ENCODE data around the gene TRIM2.

Gene TRIM2

GRCh38 chr4:153282023-153282422, 77.8 kb downstream of the TRIM2 start:
- DNase-seq (ENCODE audit: insufficient read length, low spot score) (no peak), FAIRE-seq (no peak)
- TF ChIP-seq POLR2A (IDR thresholded peaks at IDR 0.05; ENCODE audit: low read depth, low read length): no peak
- no peak for TF ChIP-seq TAF1 (IDR thresholded peaks at IDR 0.05; ENCODE audit: low read depth, low read length)
- TF ChIP-seq POLR2AphosphoS5 (IDR thresholded peaks at IDR 0.05; ENCODE audit: low read depth, low read length): no peak
- TF ChIP-seq POU2F2 (IDR thresholded peaks at IDR 0.05; ENCODE audit: low read depth, low read length): no peak
- TF ChIP-seq PAX5 (IDR thresholded peaks at IDR 0.05; ENCODE audit: insufficient read depth, low read length, severe bottlenecking): no peak
- no peak for TF ChIP-seq SPI1 (IDR thresholded peaks at IDR 0.05; ENCODE audit: low read depth, low read length)

DNA sequence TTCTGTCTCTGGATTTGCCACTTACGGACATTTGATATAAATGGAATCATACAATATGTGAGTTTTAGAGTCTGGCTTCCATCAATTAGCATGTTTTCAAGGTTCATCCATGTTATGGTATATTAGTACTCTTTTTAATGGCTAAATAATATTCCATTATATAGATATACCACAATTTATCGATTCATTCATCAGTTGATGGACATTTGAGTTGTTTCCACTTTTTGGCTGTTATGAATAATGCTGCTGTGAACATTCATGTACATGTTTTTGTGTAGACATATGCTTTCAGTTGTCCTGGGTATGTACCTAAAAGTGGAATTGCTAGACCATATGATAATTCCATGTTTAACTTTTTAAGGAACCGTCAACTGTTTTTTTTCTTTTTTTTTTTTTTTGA, 79.0 kb downstream of the TRIM2 start:
- no peak for DNase-seq (ENCODE audit: insufficient read length, low spot score)
- no peak for FAIRE-seq
- TF ChIP-seq POU2F2 (IDR thresholded peaks at IDR 0.05; ENCODE audit: low read depth, low read length) (no peak), POLR2A (IDR thresholded peaks at IDR 0.05; ENCODE audit: low read depth, low read length) (no peak), PAX5 (IDR thresholded peaks at IDR 0.05; ENCODE audit: insufficient read depth, low read length, severe bottlenecking) (no peak), SPI1 (IDR thresholded peaks at IDR 0.05; ENCODE audit: low read depth, low read length) (no peak), POLR2AphosphoS5 (IDR thresholded peaks at IDR 0.05; ENCODE audit: low read depth, low read length) (no peak), TAF1 (IDR thresholded peaks at IDR 0.05; ENCODE audit: low read depth, low read length) (no peak)

DNA sequence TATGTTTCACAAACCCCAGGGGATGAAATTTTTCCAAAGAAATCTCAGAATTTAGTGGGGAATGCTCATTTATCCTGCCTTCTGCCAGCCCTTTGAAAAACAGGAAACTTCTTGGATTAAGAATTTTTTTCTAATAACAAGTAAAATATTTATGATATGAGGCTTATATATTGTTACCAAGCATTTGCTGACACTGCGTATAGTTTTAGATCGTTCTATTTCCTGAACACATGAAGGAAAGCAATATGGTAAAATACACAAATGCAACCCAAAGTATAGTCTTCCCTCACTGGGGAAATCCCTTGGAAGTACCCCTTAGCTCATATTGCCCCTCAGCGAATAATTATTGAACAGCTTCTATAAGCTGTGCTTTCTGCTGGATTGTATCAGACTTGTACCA, 85.9 kb downstream of the TRIM2 start:
- no peak for DNase-seq (ENCODE audit: insufficient read length, low spot score)
- TF ChIP-seq TAF1 (IDR thresholded peaks at IDR 0.05; ENCODE audit: low read depth, low read length) (no peak), PAX5 (IDR thresholded peaks at IDR 0.05; ENCODE audit: insufficient read depth, low read length, severe bottlenecking) (no peak), POLR2AphosphoS5 (IDR thresholded peaks at IDR 0.05; ENCODE audit: low read depth, low read length) (no peak), POLR2A (IDR thresholded peaks at IDR 0.05; ENCODE audit: low read depth, low read length) (no peak), POU2F2 (IDR thresholded peaks at IDR 0.05; ENCODE audit: low read depth, low read length) (no peak), SPI1 (IDR thresholded peaks at IDR 0.05; ENCODE audit: low read depth, low read length) (no peak)
- no peak for FAIRE-seq

DNA sequence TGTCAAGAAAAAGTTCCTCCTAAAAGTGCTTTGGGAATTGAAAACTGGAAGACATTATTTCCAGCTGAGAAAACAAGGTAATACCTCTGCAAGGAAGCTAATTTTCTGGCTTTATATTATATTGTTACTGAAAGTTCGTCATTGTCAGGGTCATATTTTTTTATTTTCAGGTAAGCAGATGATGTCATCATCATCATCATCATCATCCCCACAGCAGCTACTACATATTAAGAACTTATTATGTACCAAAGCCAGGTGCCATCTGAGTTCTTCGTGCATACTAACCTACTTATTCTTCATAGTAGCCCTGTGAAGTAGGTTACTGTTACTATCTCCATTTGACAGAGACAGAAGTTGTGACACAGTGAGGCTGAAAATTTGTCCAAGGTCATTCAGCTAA, 87.3 kb downstream of the TRIM2 start:
- DNase-seq (ENCODE audit: insufficient read length, low spot score): no peak
- TF ChIP-seq PAX5 (IDR thresholded peaks at IDR 0.05; ENCODE audit: insufficient read depth, low read length, severe bottlenecking) (no peak), POLR2AphosphoS5 (IDR thresholded peaks at IDR 0.05; ENCODE audit: low read depth, low read length) (no peak)
- FAIRE-seq: no peak

DNA sequence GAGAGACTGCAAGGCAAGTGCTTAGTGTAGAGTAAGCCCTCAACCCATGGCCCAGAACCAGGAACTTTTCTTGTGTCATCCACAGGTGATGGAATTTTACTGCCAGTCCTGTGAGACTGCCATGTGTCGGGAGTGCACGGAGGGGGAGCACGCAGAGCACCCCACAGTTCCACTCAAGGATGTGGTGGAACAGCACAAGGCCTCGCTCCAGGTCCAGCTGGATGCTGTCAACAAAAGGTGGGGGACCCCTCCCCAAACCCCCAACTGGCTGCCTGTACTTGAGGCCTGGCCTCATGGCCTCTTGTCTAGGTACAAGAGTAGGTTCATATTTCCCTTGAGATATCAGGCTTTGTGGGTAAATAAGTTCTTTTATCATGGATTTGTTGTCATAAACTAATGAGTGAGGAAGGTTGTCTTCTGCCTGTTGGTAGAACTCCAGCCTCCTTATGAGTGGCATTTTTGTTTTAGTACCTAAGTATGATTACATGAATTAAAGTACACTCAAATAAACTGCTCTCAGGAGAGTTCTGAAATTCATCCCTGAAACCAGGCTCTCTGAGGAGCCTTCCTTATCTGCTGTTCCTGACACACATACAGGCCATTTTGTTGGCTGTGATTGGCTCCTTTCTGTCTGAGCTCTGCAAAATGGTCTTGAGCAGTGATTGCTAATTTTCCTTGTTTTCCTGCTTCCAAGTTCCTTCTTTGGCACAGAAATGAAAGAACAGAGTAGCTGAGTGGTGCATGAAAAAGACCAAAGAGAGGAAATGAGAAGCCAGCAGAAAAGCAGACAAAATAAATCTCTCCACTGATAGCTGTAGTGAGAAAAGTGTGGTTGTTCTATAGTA, 88.9 kb downstream of the TRIM2 start:
- DNase-seq (ENCODE audit: insufficient read length, low spot score) (no peak), FAIRE-seq (no peak)
- TF ChIP-seq POU2F2 (IDR thresholded peaks at IDR 0.05; ENCODE audit: low read depth, low read length) (no peak), POLR2AphosphoS5 (IDR thresholded peaks at IDR 0.05; ENCODE audit: low read depth, low read length) (no peak), POLR2A (IDR thresholded peaks at IDR 0.05; ENCODE audit: low read depth, low read length) (no peak), TAF1 (IDR thresholded peaks at IDR 0.05; ENCODE audit: low read depth, low read length) (no peak), SPI1 (IDR thresholded peaks at IDR 0.05; ENCODE audit: low read depth, low read length) (no peak), PAX5 (IDR thresholded peaks at IDR 0.05; ENCODE audit: insufficient read depth, low read length, severe bottlenecking) (no peak)

GRCh38 chr4:153293742-153294057, 89.5 kb downstream of the TRIM2 start:
- no peak for DNase-seq (ENCODE audit: insufficient read length, low spot score)
- TF ChIP-seq TAF1 (IDR thresholded peaks at IDR 0.05; ENCODE audit: low read depth, low read length) (no peak), SPI1 (IDR thresholded peaks at IDR 0.05; ENCODE audit: low read depth, low read length) (no peak), POLR2AphosphoS5 (IDR thresholded peaks at IDR 0.05; ENCODE audit: low read depth, low read length) (no peak)
- FAIRE-seq: no peak

- DNase-seq (ENCODE audit: insufficient read length, low spot score) (no peak), FAIRE-seq (no peak)
- TF ChIP-seq POU2F2 (IDR thresholded peaks at IDR 0.05; ENCODE audit: low read depth, low read length) (no peak), POLR2AphosphoS5 (IDR thresholded peaks at IDR 0.05; ENCODE audit: low read depth, low read length) (no peak), PAX5 (IDR thresholded peaks at IDR 0.05; ENCODE audit: insufficient read depth, low read length, severe bottlenecking) (no peak), SPI1 (IDR thresholded peaks at IDR 0.05; ENCODE audit: low read depth, low read length) (no peak), POLR2A (IDR thresholded peaks at IDR 0.05; ENCODE audit: low read depth, low read length) (no peak)
Measured at GRCh38 chr4:153294631-153295030, 90.4 kb downstream of the TRIM2 start.

DNA sequence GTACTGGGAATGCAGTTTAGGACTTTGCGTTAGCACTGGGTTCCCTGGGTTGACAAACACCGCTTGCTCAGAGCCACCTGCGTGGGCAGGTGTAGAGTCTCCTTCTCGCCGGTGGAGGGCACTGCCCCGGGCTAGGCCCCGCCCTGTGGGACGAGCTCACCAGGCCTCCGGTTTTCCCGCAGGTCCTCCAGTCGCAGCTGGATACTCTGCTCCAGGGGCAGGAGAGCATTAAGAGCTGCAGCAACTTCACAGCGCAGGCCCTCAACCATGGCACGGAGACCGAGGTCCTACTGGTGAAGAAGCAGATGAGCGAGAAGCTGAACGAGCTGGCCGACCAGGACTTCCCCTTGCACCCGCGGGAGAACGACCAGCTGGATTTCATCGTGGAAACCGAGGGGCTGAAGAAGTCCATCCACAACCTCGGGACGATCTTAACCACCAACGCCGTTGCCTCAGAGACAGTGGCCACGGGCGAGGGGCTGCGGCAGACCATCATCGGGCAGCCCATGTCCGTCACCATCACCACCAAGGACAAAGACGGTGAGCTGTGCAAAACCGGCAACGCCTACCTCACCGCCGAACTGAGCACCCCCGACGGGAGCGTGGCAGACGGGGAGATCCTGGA, 91.0 kb downstream of the TRIM2 start:
- no peak for FAIRE-seq
- TF ChIP-seq TAF1 (IDR thresholded peaks at IDR 0.05; ENCODE audit: low read depth, low read length) (no peak), POU2F2 (IDR thresholded peaks at IDR 0.05; ENCODE audit: low read depth, low read length) (no peak), POLR2AphosphoS5 (IDR thresholded peaks at IDR 0.05; ENCODE audit: low read depth, low read length) (no peak), PAX5 (IDR thresholded peaks at IDR 0.05; ENCODE audit: insufficient read depth, low read length, severe bottlenecking) (no peak), POLR2A (IDR thresholded peaks at IDR 0.05; ENCODE audit: low read depth, low read length) (no peak), SPI1 (IDR thresholded peaks at IDR 0.05; ENCODE audit: low read depth, low read length) (no peak)
- DNase-seq (ENCODE audit: insufficient read length, low spot score): no peak

- TF ChIP-seq SPI1 (IDR thresholded peaks at IDR 0.05; ENCODE audit: low read depth, low read length) (no peak), POLR2A (IDR thresholded peaks at IDR 0.05; ENCODE audit: low read depth, low read length) (no peak), POLR2AphosphoS5 (IDR thresholded peaks at IDR 0.05; ENCODE audit: low read depth, low read length) (no peak), POU2F2 (IDR thresholded peaks at IDR 0.05; ENCODE audit: low read depth, low read length) (no peak), PAX5 (IDR thresholded peaks at IDR 0.05; ENCODE audit: insufficient read depth, low read length, severe bottlenecking) (no peak), TAF1 (IDR thresholded peaks at IDR 0.05; ENCODE audit: low read depth, low read length) (no peak)
- FAIRE-seq (no peak), DNase-seq (ENCODE audit: insufficient read length, low spot score) (no peak)
Measured at GRCh38 chr4:153296040-153296823, 92.0 kb downstream of the TRIM2 start.

Measured in GM12891 (cell line).